PC-9 (cell line): ENCODE data around the gene STK16. TPM values are rescaled to one million over a fixed set of nuclear protein-coding genes. Genes with fewer than 3 reads are reported as not detected.

Experiments
- BruUV-seq: library from RNA; stranded (reverse); fragments of 400-500 nt; replicated peaks from 2 replicates; lab custom pipeline; 2021; lab: Mats Ljungman, UMichigan
- CTCF ChIA-PET: fragments of 300-600 bp; sonication (Branson Sonifier 250); formaldehyde crosslinking; loops from one replicate; lab custom pipeline; 2022; ENCODE audit warnings: antibody characterized with exemption; lab: Charles Lee
- POLR2A ChIA-PET: fragments of 300-600 bp; sonication (Branson Sonifier 250); formaldehyde crosslinking; loops from one replicate; lab custom pipeline; 2022; ENCODE audit warnings: antibody characterized with exemption; ENCODE audit not compliant: unreplicated experiment; lab: Charles Lee
- DNase-seq, 2 experiments: peaks; one replicate each; pipeline versions ENCODE4 v3.0.0 to v3.0.0-alpha.2; 2015 to 2022; ENCODE audit warnings: mixed read lengths in 1 of 2
- H2AFZ ChIP-seq: fragments of 200-600 bp; sonication (generic); 2 replicates; pipeline ENCODE4 v1.8.1; 2017; ENCODE audit warnings: antibody characterized with exemption
- H3F3A ChIP-seq: fragments of 200-600 bp; sonication (generic); 2 replicates; pipeline ENCODE4 v1.8.1; 2017; ENCODE audit warnings: antibody characterized with exemption, mild to moderate bottlenecking, low read depth; ENCODE audit not compliant: insufficient read depth
- H3K27ac ChIP-seq: fragments of 200-600 bp; sonication (generic); 2 replicates; pipeline ENCODE4 v1.6.1; 2016; ENCODE audit warnings: mixed run types
- H3K27me3 ChIP-seq: fragments of 200-600 bp; sonication (generic); 2 replicates; pipeline ENCODE4 v1.6.1; 2016; ENCODE audit warnings: low read depth, mixed run types; ENCODE audit not compliant: insufficient read depth
- H3K36me3 ChIP-seq: fragments of 200-600 bp; sonication (generic); 2 replicates; pipeline ENCODE4 v1.6.1; 2016; ENCODE audit warnings: low read depth, mixed run types
- H3K4me1 ChIP-seq: fragments of 200-600 bp; sonication (generic); replicated peaks from 2 replicates; pipeline ENCODE4 v1.6.1; 2016; ENCODE audit warnings: mixed run types; ENCODE audit not compliant: insufficient read depth
- H3K4me2 ChIP-seq: fragments of 200-600 bp; sonication (generic); 2 replicates; pipeline ENCODE4 v1.6.1; 2017; ENCODE audit warnings: mixed run types
- H3K4me3 ChIP-seq: fragments of 200-600 bp; sonication (generic); 2 replicates; pipeline ENCODE4 v1.6.1; 2016; ENCODE audit warnings: mixed run types
- H3K79me2 ChIP-seq: fragments of 200-600 bp; sonication (generic); 2 replicates; pipeline ENCODE4 v1.6.1; 2017; ENCODE audit warnings: low read depth, mixed run types
- H3K9me2 ChIP-seq: fragments of 200-600 bp; sonication (generic); 2 replicates; pipeline ENCODE4 v1.8.1; 2017; ENCODE audit warnings: mild to moderate bottlenecking; ENCODE audit not compliant: insufficient read depth
- H3K9me3 ChIP-seq: fragments of 200-600 bp; sonication (generic); 2 replicates; pipeline ENCODE4 v1.8.1; 2016; ENCODE audit warnings: low read depth; ENCODE audit not compliant: insufficient read depth
- H4K20me1 ChIP-seq: fragments of 200-600 bp; sonication (generic); 2 replicates; pipeline ENCODE4 v1.8.1; 2017; ENCODE audit not compliant: insufficient read depth
- EZH2 ChIP-seq: fragments of 200-600 bp; sonication (generic); IDR thresholded peaks from 2 replicates; pipeline ENCODE4 v1.8.0; 2017; ENCODE audit warnings: antibody characterized with exemption, low read depth
- intact Hi-C: fragments of 100-400 bp; cut with micrococcal nuclease; formaldehyde crosslinking; loops from one replicate; pipeline ENCODE4 v1.10.0; 2022; ENCODE audit not compliant: unreplicated experiment
- total RNA-seq: library from RNA; stranded (reverse); gene quantifications from 2 replicates; pipeline ENCODE4 v1.2.3, GENCODE V29; 2021
- TF ChIP-seq, protein P1 (sequence below): fragments of 200-600 bp; sonication (generic); conservative IDR thresholded peaks from 2 replicates; pipeline ENCODE4 v1.6.1; 2017; ENCODE audit warnings: mixed run types, antibody characterized with exemption, mild to moderate bottlenecking, moderate library complexity

Gene STK16
- total RNA-seq, 1 experiment from 2014 or later: 39.6 TPM

DNA sequence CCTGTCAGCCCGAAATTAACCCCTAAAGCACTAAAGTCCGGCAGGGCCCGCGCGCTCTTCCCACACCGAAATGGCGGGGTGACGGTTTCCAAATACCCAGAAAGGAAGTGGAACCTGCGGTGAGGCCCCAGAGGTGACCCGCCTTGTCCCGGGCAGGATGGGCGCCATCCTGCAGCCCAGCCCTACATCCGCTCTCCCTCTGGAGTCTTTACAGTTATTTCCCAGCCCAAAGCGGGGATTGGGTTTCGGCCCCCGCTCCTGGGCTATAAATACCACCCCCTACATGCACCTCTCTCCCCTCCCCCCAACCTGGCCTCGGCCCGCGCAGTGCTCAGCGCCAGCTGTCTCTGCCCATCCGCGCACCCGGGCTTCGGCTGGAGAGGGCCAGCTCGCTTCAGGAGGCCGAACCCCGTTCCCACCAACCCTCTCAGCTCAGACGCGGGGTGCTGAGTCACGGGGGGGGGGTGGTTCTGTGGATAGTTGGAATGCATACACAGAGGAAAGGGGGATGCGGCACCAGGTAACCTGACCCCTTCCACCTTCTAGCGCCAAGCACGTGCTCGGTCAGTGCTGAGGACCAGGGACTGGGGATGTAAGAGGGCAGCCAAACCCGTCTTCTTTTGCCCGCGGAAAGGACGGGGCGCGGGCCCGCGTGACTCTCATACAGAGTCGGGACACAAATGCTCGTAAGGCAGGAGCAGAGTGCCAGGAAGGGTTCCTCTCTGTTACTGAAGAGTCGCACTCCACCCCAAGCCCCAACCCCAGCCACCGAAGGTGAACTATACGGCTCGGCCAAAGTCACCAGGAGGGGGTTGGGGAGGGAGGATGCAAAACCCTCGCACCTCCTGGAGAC, 7.8 kb downstream of the STK16 start, which contains the start of gene TUBA4B:
TUBA4B (plus strand) TSS at position 344 of the 853 bp plus-strand sequence; CDS start at position 509, 165 bp downstream.
- Histone ChIP-seq H3K4me2 (peak within 1 kb of the TSS; percentile 84), H3K9me2 (no peaks in the 10 kb centered on the region), H3K27me3 (no peaks in the 10 kb centered on the region), H3K79me2 (peaks cover 26% of the 10 kb centered on the region), H3K27ac (peak within 1 kb of the TSS; percentile 43), H3K4me1 (peaks cover 55% of the 10 kb centered on the region), H4K20me1 (no peaks in the 10 kb centered on the region), H3K4me3 (peak within 1 kb of the TSS; percentile 87), H2AFZ (peak within 1 kb of the TSS; percentile 85), H3F3A (peaks cover 37% of the 10 kb centered on the region), H3K9me3 (no peaks in the 10 kb centered on the region), H3K36me3 (0 out of 2 replicates have a peak, but pooled peaks cover 6% of the 10 kb centered on the region)
- TF ChIP-seq EZH2: no peak
- TF ChIP-seq, protein P1, sequence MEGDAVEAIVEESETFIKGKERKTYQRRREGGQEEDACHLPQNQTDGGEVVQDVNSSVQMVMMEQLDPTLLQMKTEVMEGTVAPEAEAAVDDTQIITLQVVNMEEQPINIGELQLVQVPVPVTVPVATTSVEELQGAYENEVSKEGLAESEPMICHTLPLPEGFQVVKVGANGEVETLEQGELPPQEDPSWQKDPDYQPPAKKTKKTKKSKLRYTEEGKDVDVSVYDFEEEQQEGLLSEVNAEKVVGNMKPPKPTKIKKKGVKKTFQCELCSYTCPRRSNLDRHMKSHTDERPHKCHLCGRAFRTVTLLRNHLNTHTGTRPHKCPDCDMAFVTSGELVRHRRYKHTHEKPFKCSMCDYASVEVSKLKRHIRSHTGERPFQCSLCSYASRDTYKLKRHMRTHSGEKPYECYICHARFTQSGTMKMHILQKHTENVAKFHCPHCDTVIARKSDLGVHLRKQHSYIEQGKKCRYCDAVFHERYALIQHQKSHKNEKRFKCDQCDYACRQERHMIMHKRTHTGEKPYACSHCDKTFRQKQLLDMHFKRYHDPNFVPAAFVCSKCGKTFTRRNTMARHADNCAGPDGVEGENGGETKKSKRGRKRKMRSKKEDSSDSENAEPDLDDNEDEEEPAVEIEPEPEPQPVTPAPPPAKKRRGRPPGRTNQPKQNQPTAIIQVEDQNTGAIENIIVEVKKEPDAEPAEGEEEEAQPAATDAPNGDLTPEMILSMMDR: no peak
- BruUV-seq: TSS peak; percentile 62
- intact Hi-C loops: loop anchor here (1.0 kb wide), 2 partner anchors 21 to 26 kb away; partner anchors contain the start of gene DNAJB2
- CTCF ChIA-PET: interaction anchor here (0.5 to 0.6 kb wide), 3 partner anchors 42 to 393 kb away, joined by 4 to 7 read pairs (median 6); no protein-coding TSS in a partner anchor
- peak; percentile 63 to 67 for DNase-seq
- POLR2A ChIA-PET: interaction anchor here (0.5 to 1.0 kb wide), 4 partner anchors 21 to 507 kb away, joined by 3 to 27 read pairs (median 6); no protein-coding TSS in a partner anchor

DNA sequence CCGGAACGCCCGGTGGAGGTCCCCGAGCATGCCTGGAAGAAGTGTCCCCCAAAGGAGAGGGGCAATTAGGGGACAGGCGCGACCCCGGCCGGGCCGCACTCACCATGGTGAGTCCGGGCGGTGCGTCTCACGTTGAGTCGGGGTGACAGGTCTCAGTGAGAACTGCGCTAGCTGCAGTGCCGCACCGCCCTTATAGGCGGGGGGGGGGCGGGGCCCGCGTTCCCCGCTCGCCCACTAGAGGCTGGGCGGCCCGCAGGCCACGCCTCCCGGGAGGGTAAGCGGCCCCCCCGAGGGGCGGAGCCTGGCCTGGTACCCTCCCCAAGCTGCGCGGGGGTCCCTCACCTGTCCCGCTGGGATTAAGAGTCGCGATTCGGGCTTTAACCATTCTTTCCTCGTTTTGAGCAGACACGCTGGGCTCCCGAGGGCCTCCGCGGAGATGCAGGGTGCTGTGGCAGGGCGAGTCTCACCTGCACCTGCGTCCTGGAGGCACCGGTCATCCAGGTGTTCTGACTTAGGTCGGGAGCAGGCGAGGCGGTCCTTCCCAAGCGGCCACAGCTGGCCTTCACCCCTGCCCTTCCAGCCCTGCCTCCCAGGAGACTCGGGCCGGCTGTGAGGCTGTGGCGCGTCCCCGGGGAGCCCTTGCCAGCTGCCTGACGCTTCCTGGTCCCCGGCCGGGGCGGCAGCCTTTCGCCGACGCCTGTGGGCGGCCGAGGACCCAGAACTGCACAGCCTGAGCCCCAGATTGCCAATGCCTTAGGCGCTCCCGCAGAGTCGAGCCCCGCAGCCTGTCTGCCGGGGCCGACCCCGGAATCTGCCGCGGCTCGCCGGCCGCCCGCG, 8.7 kb downstream of the STK16 start, which contains the start of gene TUBA4A:
TUBA4A (minus strand) TSS at position 166 of the 837 bp plus-strand sequence; CDS start at position 106, 60 bp downstream.
- no peaks in the 10 kb centered on the region for H3K9me2 ChIP-seq
- H3K27ac ChIP-seq: peak within 1 kb of the TSS; percentile 43
- H3K36me3 ChIP-seq: 0 out of 2 replicates have a peak, but pooled peaks cover 6% of the 10 kb centered on the region
- H3K79me2 ChIP-seq: peaks cover 26% of the 10 kb centered on the region
- no peaks in the 10 kb centered on the region for H3K27me3 ChIP-seq
- H3K4me1 ChIP-seq: peaks cover 46% of the 10 kb centered on the region
- H4K20me1 ChIP-seq: no peaks in the 10 kb centered on the region
- BruUV-seq: no TSS peak
- H3F3A ChIP-seq: peaks cover 28% of the 10 kb centered on the region
- peak within 1 kb of the TSS; percentile 84 for H3K4me2 ChIP-seq
- DNase-seq: peak; percentile 65 to 87
- H2AFZ ChIP-seq: peak within 1 kb of the TSS; percentile 85
- TF ChIP-seq, protein P1: no peak
- TF ChIP-seq EZH2: no peak
- peak within 1 kb of the TSS; percentile 87 for H3K4me3 ChIP-seq
- H3K9me3 ChIP-seq: no peaks in the 10 kb centered on the region
- CTCF ChIA-PET: interaction anchor here (0.6 kb wide), 1 partner anchor 335 kb away, joined by 7 read pairs; no protein-coding TSS in a partner anchor
- POLR2A ChIA-PET: interaction anchor here (0.6 to 1.0 kb wide), 3 partner anchors 15 to 133 kb away, joined by 4 to 9 read pairs (median 8); partner anchors contain the start of gene DNPEP
- intact Hi-C loops: loop anchor here (1.0 kb wide), 2 partner anchors 20 to 25 kb away; partner anchors contain the start of gene DNAJB2
